PC-9 (cell line): ENCODE data around the gene PLAGL2. TPM values are rescaled to one million over a fixed set of nuclear protein-coding genes. Genes with fewer than 3 reads are reported as not detected.

Experiments used
- BruUV-seq: library from RNA; stranded (reverse); fragments of 400-500 nt; replicated peaks from 2 replicates; lab custom pipeline; 2021; lab: Mats Ljungman, UMichigan
- CTCF ChIA-PET: fragments of 300-600 bp; sonication (Branson Sonifier 250); formaldehyde crosslinking; loops from one replicate; lab custom pipeline; 2022; ENCODE audit warnings: antibody characterized with exemption; lab: Charles Lee
- POLR2A ChIA-PET: fragments of 300-600 bp; sonication (Branson Sonifier 250); formaldehyde crosslinking; loops from one replicate; lab custom pipeline; 2022; ENCODE audit warnings: antibody characterized with exemption; ENCODE audit not compliant: unreplicated experiment; lab: Charles Lee
- DNase-seq, 2 experiments: peaks; one replicate each; pipeline versions ENCODE4 v3.0.0 to v3.0.0-alpha.2; 2015 to 2022; ENCODE audit warnings: mixed read lengths in 1 of 2
- H2AFZ ChIP-seq: fragments of 200-600 bp; sonication (generic); 2 replicates; pipeline ENCODE4 v1.8.1; 2017; ENCODE audit warnings: antibody characterized with exemption
- H3F3A ChIP-seq: fragments of 200-600 bp; sonication (generic); 2 replicates; pipeline ENCODE4 v1.8.1; 2017; ENCODE audit warnings: antibody characterized with exemption, mild to moderate bottlenecking, low read depth; ENCODE audit not compliant: insufficient read depth
- H3K27ac ChIP-seq: fragments of 200-600 bp; sonication (generic); 2 replicates; pipeline ENCODE4 v1.6.1; 2016; ENCODE audit warnings: mixed run types
- H3K27me3 ChIP-seq: fragments of 200-600 bp; sonication (generic); 2 replicates; pipeline ENCODE4 v1.6.1; 2016; ENCODE audit warnings: low read depth, mixed run types; ENCODE audit not compliant: insufficient read depth
- H3K36me3 ChIP-seq: fragments of 200-600 bp; sonication (generic); 2 replicates; pipeline ENCODE4 v1.6.1; 2016; ENCODE audit warnings: low read depth, mixed run types
- H3K4me1 ChIP-seq: fragments of 200-600 bp; sonication (generic); replicated peaks from 2 replicates; pipeline ENCODE4 v1.6.1; 2016; ENCODE audit warnings: mixed run types; ENCODE audit not compliant: insufficient read depth
- H3K4me2 ChIP-seq: fragments of 200-600 bp; sonication (generic); 2 replicates; pipeline ENCODE4 v1.6.1; 2017; ENCODE audit warnings: mixed run types
- H3K4me3 ChIP-seq: fragments of 200-600 bp; sonication (generic); 2 replicates; pipeline ENCODE4 v1.6.1; 2016; ENCODE audit warnings: mixed run types
- H3K79me2 ChIP-seq: fragments of 200-600 bp; sonication (generic); 2 replicates; pipeline ENCODE4 v1.6.1; 2017; ENCODE audit warnings: low read depth, mixed run types
- H3K9me2 ChIP-seq: fragments of 200-600 bp; sonication (generic); 2 replicates; pipeline ENCODE4 v1.8.1; 2017; ENCODE audit warnings: mild to moderate bottlenecking; ENCODE audit not compliant: insufficient read depth
- H3K9me3 ChIP-seq: fragments of 200-600 bp; sonication (generic); 2 replicates; pipeline ENCODE4 v1.8.1; 2016; ENCODE audit warnings: low read depth; ENCODE audit not compliant: insufficient read depth
- H4K20me1 ChIP-seq: fragments of 200-600 bp; sonication (generic); 2 replicates; pipeline ENCODE4 v1.8.1; 2017; ENCODE audit not compliant: insufficient read depth
- EZH2 ChIP-seq: fragments of 200-600 bp; sonication (generic); IDR thresholded peaks from 2 replicates; pipeline ENCODE4 v1.8.0; 2017; ENCODE audit warnings: antibody characterized with exemption, low read depth
- intact Hi-C: fragments of 100-400 bp; cut with micrococcal nuclease; formaldehyde crosslinking; loops from one replicate; pipeline ENCODE4 v1.10.0; 2022; ENCODE audit not compliant: unreplicated experiment
- total RNA-seq: library from RNA; stranded (reverse); gene quantifications from 2 replicates; pipeline ENCODE4 v1.2.3, GENCODE V29; 2021
- TF ChIP-seq, protein P1 (sequence below): fragments of 200-600 bp; sonication (generic); conservative IDR thresholded peaks from 2 replicates; pipeline ENCODE4 v1.6.1; 2017; ENCODE audit warnings: mixed run types, antibody characterized with exemption, mild to moderate bottlenecking, moderate library complexity

Gene PLAGL2
- total RNA-seq, 1 experiment from 2014 or later, result 23.8 TPM

DNA sequence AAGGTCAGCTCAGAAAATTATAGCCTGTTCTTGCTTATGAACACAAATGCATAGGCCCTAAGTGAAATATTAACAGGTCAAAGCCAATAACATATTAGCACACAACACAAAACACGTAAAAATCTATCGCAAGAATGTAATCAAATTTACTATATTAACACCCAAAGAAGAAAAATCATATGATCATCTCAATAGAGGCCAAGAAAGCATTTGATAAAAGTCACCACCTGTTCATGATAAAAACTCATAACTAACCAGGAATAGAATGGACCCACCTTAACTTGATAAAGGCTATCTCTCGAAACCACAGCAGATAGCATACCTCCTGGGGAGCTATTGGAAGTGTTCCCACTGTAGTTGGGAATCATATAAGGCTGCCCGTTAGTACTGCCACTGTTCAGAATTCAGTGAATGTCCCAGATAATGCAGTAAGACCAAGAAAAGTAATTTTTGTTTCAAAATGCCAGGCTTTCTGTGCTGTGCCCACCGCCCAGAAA lies 21.8 kb upstream of the PLAGL2 start:
- CTCF ChIA-PET, result no interaction called here
- POLR2A ChIA-PET, result no interaction called here

DNA sequence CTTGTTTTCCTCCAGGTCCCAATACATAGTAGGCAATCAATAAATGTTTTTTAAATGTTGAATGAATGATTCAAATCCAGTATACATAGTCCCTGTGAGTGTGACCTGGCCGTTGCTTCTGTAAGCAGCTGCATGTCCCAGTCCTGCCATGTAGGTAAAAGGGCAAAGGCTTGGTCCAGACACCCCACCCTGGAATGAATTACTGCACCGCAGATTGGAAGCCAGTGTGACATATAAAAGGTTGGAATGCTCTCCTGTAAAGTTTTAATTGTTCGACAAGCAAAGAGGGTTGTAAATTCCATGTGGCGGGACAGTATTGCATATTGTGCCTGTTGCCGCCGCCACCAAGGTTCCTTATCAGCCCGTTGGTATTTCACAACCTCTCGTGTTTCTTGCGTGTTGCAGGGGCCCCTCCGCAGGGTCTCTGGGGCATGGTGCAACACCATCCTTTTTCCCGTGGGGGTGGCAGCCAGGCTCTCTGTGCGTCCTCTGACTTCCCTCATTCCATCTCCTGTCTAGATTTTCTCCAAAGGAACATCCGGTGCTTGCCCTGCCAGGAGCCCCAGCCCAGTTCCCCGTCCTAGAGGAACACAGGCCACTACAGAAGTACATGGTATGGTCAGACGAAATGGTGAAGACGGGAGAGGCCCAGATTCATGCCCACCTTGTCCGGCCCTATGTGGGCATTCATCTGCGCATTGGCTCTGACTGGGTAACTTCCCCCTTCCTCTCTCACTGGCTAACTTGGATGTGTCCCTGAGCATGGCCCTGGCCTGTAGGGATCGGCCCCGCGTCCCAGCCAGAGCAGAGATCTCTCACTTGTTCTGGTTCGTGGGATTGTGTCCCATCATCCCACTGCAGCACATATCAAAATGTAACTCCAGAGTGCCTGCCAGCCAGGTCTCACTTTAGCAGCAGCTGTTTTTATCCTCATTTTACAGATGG lies 20.5 kb upstream of the PLAGL2 start:
- intact Hi-C loops, result no loop called here
- no peaks in the 10 kb centered on the region for H3K36me3 ChIP-seq
- no peaks in the 10 kb centered on the region for H3K4me1 ChIP-seq
- H4K20me1 ChIP-seq, result no peaks in the 10 kb centered on the region
- no peak for TF ChIP-seq EZH2
- ChIA-PET CTCF (no interaction called here), POLR2A (interaction anchor here (0.5 kb wide), 1 partner anchor 15 kb away, joined by 18 read pairs; no protein-coding TSS in a partner anchor)
- H2AFZ ChIP-seq, result no peak overlapping the region
- no peaks in the 10 kb centered on the region for H3K9me2 ChIP-seq
- no peak overlapping the region for H3K4me3 ChIP-seq
- no peaks in the 10 kb centered on the region for H3F3A ChIP-seq
- H3K4me2 ChIP-seq, result no peak overlapping the region
- H3K9me3 ChIP-seq, result no peaks in the 10 kb centered on the region
- DNase-seq, result no peak
- H3K79me2 ChIP-seq, result no peaks in the 10 kb centered on the region
- BruUV-seq, result no TSS peak
- no peaks in the 10 kb centered on the region for H3K27me3 ChIP-seq
- H3K27ac ChIP-seq, result no peak overlapping the region

More for the DNA sequence above, 21.8 kb upstream of the PLAGL2 start:
- Histone ChIP-seq H3K9me3 (no peaks in the 10 kb centered on the region), H2AFZ (no peak overlapping the region), H3K4me3 (no peak overlapping the region), H3K79me2 (no peaks in the 10 kb centered on the region), H4K20me1 (no peaks in the 10 kb centered on the region), H3K4me2 (no peak overlapping the region), H3K27me3 (no peaks in the 10 kb centered on the region), H3K36me3 (no peaks in the 10 kb centered on the region), H3K9me2 (no peaks in the 10 kb centered on the region), H3K4me1 (no peaks in the 10 kb centered on the region), H3F3A (no peaks in the 10 kb centered on the region), H3K27ac (no peak overlapping the region)
- no peak for TF ChIP-seq EZH2
- TF ChIP-seq, protein P1, sequence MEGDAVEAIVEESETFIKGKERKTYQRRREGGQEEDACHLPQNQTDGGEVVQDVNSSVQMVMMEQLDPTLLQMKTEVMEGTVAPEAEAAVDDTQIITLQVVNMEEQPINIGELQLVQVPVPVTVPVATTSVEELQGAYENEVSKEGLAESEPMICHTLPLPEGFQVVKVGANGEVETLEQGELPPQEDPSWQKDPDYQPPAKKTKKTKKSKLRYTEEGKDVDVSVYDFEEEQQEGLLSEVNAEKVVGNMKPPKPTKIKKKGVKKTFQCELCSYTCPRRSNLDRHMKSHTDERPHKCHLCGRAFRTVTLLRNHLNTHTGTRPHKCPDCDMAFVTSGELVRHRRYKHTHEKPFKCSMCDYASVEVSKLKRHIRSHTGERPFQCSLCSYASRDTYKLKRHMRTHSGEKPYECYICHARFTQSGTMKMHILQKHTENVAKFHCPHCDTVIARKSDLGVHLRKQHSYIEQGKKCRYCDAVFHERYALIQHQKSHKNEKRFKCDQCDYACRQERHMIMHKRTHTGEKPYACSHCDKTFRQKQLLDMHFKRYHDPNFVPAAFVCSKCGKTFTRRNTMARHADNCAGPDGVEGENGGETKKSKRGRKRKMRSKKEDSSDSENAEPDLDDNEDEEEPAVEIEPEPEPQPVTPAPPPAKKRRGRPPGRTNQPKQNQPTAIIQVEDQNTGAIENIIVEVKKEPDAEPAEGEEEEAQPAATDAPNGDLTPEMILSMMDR, result no peak
- no peak for DNase-seq
- no TSS peak for BruUV-seq
- intact Hi-C loops, result no loop called here

DNA sequence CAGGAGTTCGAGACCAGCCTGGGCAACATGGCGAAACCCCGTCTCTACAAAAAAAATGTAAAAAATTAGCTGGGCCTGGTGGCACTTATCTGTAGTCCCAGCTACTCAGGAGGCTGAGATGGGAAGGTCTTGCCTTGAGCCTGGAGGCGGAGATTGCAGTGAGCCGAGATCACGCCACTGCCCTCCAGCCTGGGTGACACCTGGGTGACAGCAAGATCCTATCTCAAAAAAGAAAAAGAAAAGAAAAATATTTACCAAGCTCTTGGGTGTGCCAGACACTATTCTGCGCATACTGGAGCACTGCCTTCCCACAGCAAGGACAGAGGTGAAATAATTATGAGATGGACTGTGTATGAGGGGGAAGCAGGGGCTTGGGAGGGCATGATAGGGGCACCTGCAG lies 19.8 kb upstream of the PLAGL2 start:
- H3K4me2 ChIP-seq, result no peak overlapping the region
- no peaks in the 10 kb centered on the region for H3K9me2 ChIP-seq
- ChIA-PET CTCF (no interaction called here), POLR2A (interaction anchor here (0.6 kb wide), 1 partner anchor 13 kb away, joined by 7 read pairs; no protein-coding TSS in a partner anchor)
- no peak for DNase-seq
- H4K20me1 ChIP-seq, result no peaks in the 10 kb centered on the region
- H3K27me3 ChIP-seq, result no peaks in the 10 kb centered on the region
- no peaks in the 10 kb centered on the region for H3F3A ChIP-seq
- no peak for TF ChIP-seq EZH2
- TF ChIP-seq, protein P1, result no peak
- H3K79me2 ChIP-seq, result no peaks in the 10 kb centered on the region
- H3K4me3 ChIP-seq, result no peak overlapping the region
- peaks cover 3% of the 10 kb centered on the region for H3K36me3 ChIP-seq
- H3K27ac ChIP-seq, result no peak overlapping the region
- no peak overlapping the region for H2AFZ ChIP-seq
- no TSS peak for BruUV-seq
- intact Hi-C loops, result no loop called here
- H3K9me3 ChIP-seq, result no peaks in the 10 kb centered on the region
- H3K4me1 ChIP-seq, result no peaks in the 10 kb centered on the region
